H1 (cell line): ENCODE data around the gene TOM1. TPM values are rescaled to one million over a fixed set of nuclear protein-coding genes. Genes with fewer than 3 reads are reported as not detected.

Source experiments
- CTCF ChIA-PET: fragments of 300-600 bp; sonication (Branson Sonifier 250); formaldehyde crosslinking; loops from one replicate; lab custom pipeline; 2021; ENCODE audit not compliant: partially characterized antibody; lab: Charles Lee
- POLR2A ChIA-PET: fragments of 300-600 bp; sonication (Branson Sonifier 250); formaldehyde crosslinking; loops from one replicate; lab custom pipeline; 2021; ENCODE audit warnings: inconsistent platforms; ENCODE audit not compliant: partially characterized antibody; lab: Charles Lee
- DNase-seq, 2 experiments: peaks; one replicate each; pipeline versions ENCODE4 v3.0.0 to v3.0.0-alpha.2; 2010 to 2022; ENCODE audit warnings: low spot score in 2 of 2, low read depth in 1 of 2, mixed read lengths in 1 of 2
- FAIRE-seq: peaks from 2 replicates; lab custom pipeline; 2011; peaks lifted over from hg19 to GRCh38; lab: Jason Lieb, UNC
- H2AFZ ChIP-seq: 2 replicates; pipeline ENCODE4 v1.8.1; 2012; ENCODE audit warnings: low read length, inconsistent platforms
- H2AK5ac ChIP-seq: 2 replicates; pipeline ENCODE4 v1.6.1; 2013; ENCODE audit warnings: low read depth, low read length
- H2BK120ac ChIP-seq: replicated peaks from 2 replicates; pipeline ENCODE3; 2013; ENCODE audit warnings: low read depth, low read length, inconsistent platforms
- H2BK12ac ChIP-seq: 2 replicates; pipeline ENCODE4 v1.6.1; 2013; ENCODE audit warnings: low read depth, low read length
- H2BK15ac ChIP-seq: 2 replicates; pipeline ENCODE4 v1.6.1; 2013; ENCODE audit warnings: low read length
- H2BK20ac ChIP-seq: 2 replicates; pipeline ENCODE4 v1.6.1; 2013; ENCODE audit warnings: low read length
- H2BK5ac ChIP-seq: 2 replicates; pipeline ENCODE4 v1.6.1; 2013; ENCODE audit warnings: low read depth, low read length
- H3K14ac ChIP-seq: 2 replicates; pipeline ENCODE4 v1.6.1; 2013; ENCODE audit warnings: inconsistent platforms; ENCODE audit not compliant: insufficient read length
- H3K18ac ChIP-seq: 2 replicates; pipeline ENCODE4 v1.6.1; 2013; ENCODE audit warnings: low read length; ENCODE audit errors: extremely low read depth
- H3K23ac ChIP-seq: 2 replicates; pipeline ENCODE4 v1.6.1; 2013; ENCODE audit warnings: inconsistent platforms; ENCODE audit not compliant: insufficient read length
- H3K23me2 ChIP-seq: 2 replicates; pipeline ENCODE4 v1.6.1; 2013; ENCODE audit warnings: low read depth, low read length
- H3K27ac ChIP-seq: 2 replicates; pipeline ENCODE4 v1.6.1; 2011; ENCODE audit warnings: low read depth, low read length, inconsistent platforms
- H3K27me3 ChIP-seq, 4 experiments: replicated peaks in 1 of 4; 1 replicate in 1 of 4; 2 replicates in 3 of 4; pipeline versions ENCODE4 v1.6.1 to v1.8.1; 2011 to 2013; ENCODE audit warnings: low read length in 3 of 4, mild to moderate bottlenecking in 3 of 4, inconsistent platforms in 2 of 4, mixed read lengths in 2 of 4, moderate library complexity in 1 of 4; ENCODE audit not compliant: control insufficient read depth in 3 of 4, insufficient read depth in 3 of 4; ENCODE audit errors: extremely low read depth in 1 of 4
- H3K36me3 ChIP-seq, 4 experiments: 2 replicates each; pipeline versions ENCODE4 v1.6.1 to v1.8.1; 2011 to 2013; ENCODE audit warnings: mild to moderate bottlenecking in 4 of 4, low read length in 3 of 4, moderate library complexity in 2 of 4, control low read depth in 1 of 4, inconsistent platforms in 1 of 4; ENCODE audit not compliant: insufficient read depth in 4 of 4, control insufficient read depth in 2 of 4
- H3K4ac ChIP-seq: replicated peaks from 2 replicates; pipeline ENCODE3; 2013; ENCODE audit warnings: low read length, low read depth, mixed read lengths, inconsistent platforms; ENCODE audit not compliant: insufficient read length
- H3K4me1 ChIP-seq, 4 experiments: replicated peaks in 1 of 4; 1 replicate in 1 of 4; 2 replicates in 3 of 4; pipeline versions ENCODE4 v1.6.1 to v1.8.1; 2011 to 2013; ENCODE audit warnings: low read length in 3 of 4, inconsistent platforms in 2 of 4, mixed read lengths in 1 of 4; ENCODE audit not compliant: insufficient read depth in 4 of 4, control insufficient read depth in 3 of 4
- H3K4me2 ChIP-seq, 2 experiments: 2 replicates each; pipeline versions ENCODE4 v1.6.1 to v1.8.1; 2011 to 2013; ENCODE audit warnings: low read depth in 2 of 2, low read length in 2 of 2, control low read depth in 1 of 2, inconsistent platforms in 1 of 2, mild to moderate bottlenecking in 1 of 2; ENCODE audit not compliant: insufficient read depth in 1 of 2
- H3K4me3 ChIP-seq, 4 experiments: fragments of 200-600, 300-600 bp in 1 of 4; sonication (generic), shearing (Covaris generic), sonication (Bioruptor Twin) in 1 of 4; 2 replicates each; pipeline versions ENCODE4 v1.5.1 to v1.8.1; 2011 to 2016; ENCODE audit warnings: low read length in 4 of 4, low read depth in 3 of 4, control low read depth in 2 of 4, inconsistent platforms in 2 of 4, mild to moderate bottlenecking in 2 of 4, mixed read lengths in 1 of 4, moderate library complexity in 1 of 4; ENCODE audit not compliant: insufficient read depth in 2 of 4; ENCODE audit errors: extremely low read depth in 1 of 4
- H3K56ac ChIP-seq: replicated peaks from 2 replicates; pipeline ENCODE3; 2013; ENCODE audit warnings: low read depth, mild to moderate bottlenecking, mixed read lengths, low read length, inconsistent platforms; ENCODE audit not compliant: insufficient read length
- H3K79me1 ChIP-seq: 2 replicates; pipeline ENCODE4 v1.6.1; 2013; ENCODE audit warnings: low read depth, low read length, control low read depth
- H3K79me2 ChIP-seq, 2 experiments: 2 replicates each; pipeline versions ENCODE4 v1.6.1 to v1.8.1; 2012 to 2013; ENCODE audit warnings: low read length in 2 of 2, mild to moderate bottlenecking in 2 of 2, inconsistent platforms in 1 of 2; ENCODE audit not compliant: insufficient read depth in 2 of 2, control insufficient read depth in 1 of 2
- H3K9ac ChIP-seq, 4 experiments: replicated peaks in 1 of 4; 1 replicate in 1 of 4; 2 replicates in 3 of 4; pipeline versions ENCODE4 v1.6.1 to v1.8.1; 2011 to 2013; ENCODE audit warnings: low read depth in 3 of 4, low read length in 3 of 4, control low read depth in 2 of 4, mild to moderate bottlenecking in 2 of 4, moderate library complexity in 2 of 4, inconsistent platforms in 1 of 4; ENCODE audit errors: extremely low read depth in 1 of 4
- H3K9me3 ChIP-seq, 2 experiments: 2 replicates each; pipeline versions ENCODE4 v1.6.1 to v1.8.1; 2012 to 2013; ENCODE audit warnings: mild to moderate bottlenecking in 2 of 2, moderate library complexity in 2 of 2, control low read depth in 1 of 2, inconsistent platforms in 1 of 2, low read depth in 1 of 2, low read length in 1 of 2, mixed read lengths in 1 of 2; ENCODE audit not compliant: insufficient read depth in 2 of 2
- H4K20me1 ChIP-seq, 2 experiments: replicated peaks in 1 of 2; 2 replicates each; pipeline versions ENCODE3 to v1.8.1; 2011 to 2013; ENCODE audit warnings: inconsistent platforms in 2 of 2, low read length in 2 of 2, mild to moderate bottlenecking in 1 of 2; ENCODE audit not compliant: insufficient read depth in 2 of 2, control insufficient read depth in 1 of 2
- H4K5ac ChIP-seq: 2 replicates; pipeline ENCODE4 v1.6.1; 2013; ENCODE audit warnings: low read length, low read depth, mixed read lengths, inconsistent platforms; ENCODE audit not compliant: insufficient read length
- H4K8ac ChIP-seq: 2 replicates; pipeline ENCODE4 v1.8.0; 2013; ENCODE audit warnings: mild to moderate bottlenecking, moderate library complexity, low read length, inconsistent platforms; ENCODE audit not compliant: insufficient read depth; ENCODE audit errors: extremely low read depth
- H4K91ac ChIP-seq: replicated peaks from 2 replicates; pipeline ENCODE3; 2013; ENCODE audit warnings: low read length, mixed read lengths, inconsistent platforms; ENCODE audit not compliant: insufficient read length
- ATF2 ChIP-seq: IDR thresholded peaks from 2 replicates; pipeline ENCODE4 v1.6.1; 2012; ENCODE audit warnings: low read length, inconsistent platforms
- BACH1 ChIP-seq: IDR thresholded peaks from 2 replicates; pipeline ENCODE4 v1.6.1; 2012; ENCODE audit warnings: low read length, improper control_type of control experiment
- CBX8 ChIP-seq: fragments of 300-800, 300-1000 bp; sonication (generic); IDR thresholded peaks from 2 replicates; pipeline ENCODE4 v1.7.1; 2016; ENCODE audit warnings: low read depth, low read length, borderline replicate concordance
- HDAC2 ChIP-seq, 2 experiments: fragments of 300-600 bp in 1 of 2; sonication (generic) in 1 of 2; IDR thresholded peaks; 2 replicates each; pipeline ENCODE4 v1.6.1; 2011 to 2012; ENCODE audit warnings: low read depth in 2 of 2, low read length in 2 of 2, mild to moderate bottlenecking in 2 of 2, moderate library complexity in 2 of 2, borderline replicate concordance in 1 of 2, inconsistent platforms in 1 of 2
- NANOG ChIP-seq: IDR thresholded peaks from 2 replicates; pipeline ENCODE4 v1.6.1; 2011; ENCODE audit warnings: low read length, low read depth, mild to moderate bottlenecking, inconsistent platforms; ENCODE audit not compliant: insufficient read depth, poor library complexity, severe bottlenecking
- RNF2 ChIP-seq: fragments of 200-900, 300-1000 bp; sonication (generic); IDR thresholded peaks from 2 replicates; pipeline ENCODE4 v1.7.1; 2016; ENCODE audit warnings: borderline replicate concordance, low read depth, mild to moderate bottlenecking, antibody characterized with exemption, low read length; ENCODE audit not compliant: poor library complexity, severe bottlenecking; ENCODE audit errors: missing control alignments
- SAP30 ChIP-seq: fragments of 300-600 bp; sonication (generic); IDR thresholded peaks from 2 replicates; pipeline ENCODE4 v1.7.1; 2012; ENCODE audit warnings: low read length, moderate library complexity, mild to moderate bottlenecking, inconsistent platforms; ENCODE audit not compliant: insufficient read depth, insufficient replicate concordance
- SIX5 ChIP-seq: IDR thresholded peaks from 2 replicates; pipeline ENCODE4 v1.6.1; 2011; ENCODE audit warnings: mild to moderate bottlenecking, low read depth, low read length
- TAF1 ChIP-seq: IDR thresholded peaks from 2 replicates; pipeline ENCODE4 v1.6.1; 2011; ENCODE audit warnings: mild to moderate bottlenecking, low read depth, low read length
- TAF7 ChIP-seq: optimal IDR thresholded peaks from 2 replicates; pipeline ENCODE3; 2011; ENCODE audit warnings: low read depth, mild to moderate bottlenecking, inconsistent platforms, low read length, moderate library complexity, borderline replicate concordance
- WGBS, 2 experiments: shearing (Covaris generic) in 1 of 2; methylation state at CpG; one replicate each; pipeline versions ENCODE4 v1.1.6 to v1.1.7; 2013 to 2015; ENCODE audit warnings: low lambda C conversion rate in 2 of 2, mixed read lengths in 2 of 2, inconsistent platforms in 1 of 2, low coverage in 1 of 2, missing lambda C conversion rate in 1 of 2; ENCODE audit not compliant: insufficient replicate concordance in 2 of 2, insufficient coverage in 1 of 2, insufficient read length in 1 of 2; ENCODE audit errors: extremely low coverage in 1 of 2, missing lambda C conversion rate in 1 of 2; 5-methylcytosine and 5-hydroxymethylcytosine counted together
- polyA plus RNA-seq, 7 experiments: library from polyadenylated mRNA; depleted of rRNA in 3 of 7; stranded (reverse) in 5 of 7; unstranded in 2 of 7; fragments of >200 nt in 5 of 7; fragments of 200-250 nt in 2 of 7; gene quantifications; 1 replicate in 5 of 7; 2 replicates in 1 of 7; 4 replicates in 1 of 7; pipeline versions ENCODE4 v1.2.1 to v1.2.3, GENCODE V29; 2011 to 2013; ENCODE audit warnings: missing spikeins in 2 of 7, mixed read lengths in 2 of 7
- total RNA-seq: library from RNA; stranded (reverse); fragmentation: NEBNext Ultra II Directional; extraction: Animal tissue kit (Norgen Biotek cat#: 25700); gene quantifications from 2 replicates; pipeline ENCODE4 v1.2.1, GENCODE V29; 2021

TOM1 gene
- total and polyA plus RNA-seq, 2 of the 8 experiments (the other 6 are each of a cell fraction or from before 2014, with no cell fraction given), result 25.1 to 39.2 TPM

GRCh38 chr22:35307372-35307771 is 7.7 kb downstream of the TOM1 start:
- H3K56ac ChIP-seq, result no peak overlapping the region
- H3K23me2 ChIP-seq, result no peaks in the 10 kb centered on the region
- H2BK5ac ChIP-seq, result no peak overlapping the region
- no peaks in the 10 kb centered on the region for H3K27me3 ChIP-seq
- H3K4ac ChIP-seq, result no peak overlapping the region
- no peaks in the 10 kb centered on the region for H3K36me3 ChIP-seq
- no peak overlapping the region for H4K8ac ChIP-seq
- H4K91ac ChIP-seq, result no peak overlapping the region
- no peaks in the 10 kb centered on the region for H3K79me2 ChIP-seq
- POLR2A ChIA-PET, result no interaction called here
- H2BK12ac ChIP-seq, result no peak overlapping the region
- DNase-seq (no peak), FAIRE-seq (no peak)
- no peak overlapping the region for H3K4me3 ChIP-seq
- H2BK120ac ChIP-seq, result no peak overlapping the region
- WGBS, 2 experiments, result 89% methylated on average over 9 of the region's 9 CpGs; no CpG with 5 or more reads in 1 of the 2 experiments
- H3K4me1 ChIP-seq, result peaks cover 0 to 2% (median 0%) of the 10 kb centered on the region in 4 experiments; a peak in 1 of 7 replicates
- H2BK20ac ChIP-seq, result no peak overlapping the region
- no peak overlapping the region for H4K5ac ChIP-seq
- peaks cover 3% of the 10 kb centered on the region for H3K79me1 ChIP-seq
- no peak overlapping the region for H2AFZ ChIP-seq
- H3K9ac ChIP-seq, result no peak overlapping the region
- TF ChIP-seq TAF1 (no peak), SIX5 (no peak), HDAC2 (IDR thresholded peaks at IDR 0.05; ENCODE audit: borderline replicate concordance in 1 of 2, low read depth in 2 of 2, low read length in 2 of 2) (no peak), ATF2 (no peak), NANOG (no peak), RNF2 (no peak), TAF7 (no peak), SAP30 (no peak), BACH1 (no peak), CBX8 (no peak)
- H3K14ac ChIP-seq, result no peak overlapping the region
- H4K20me1 ChIP-seq, result peaks cover 0 to 4% of the 10 kb centered on the region in 2 experiments
- no peak overlapping the region for H2BK15ac ChIP-seq
- CTCF ChIA-PET, result interaction anchor here (0.7 to 1.1 kb wide), 3 partner anchors 20 to 1014 kb away, joined by 3 to 4 read pairs (median 3); no protein-coding TSS in a partner anchor
- no peak overlapping the region for H3K18ac ChIP-seq
- H3K9me3 ChIP-seq, result no peaks in the 10 kb centered on the region
- no peak overlapping the region for H2AK5ac ChIP-seq
- H3K23ac ChIP-seq, result no peak overlapping the region
- no peak overlapping the region for H3K4me2 ChIP-seq
- H3K27ac ChIP-seq, result no peak overlapping the region
